RWPE1 (cell line): Measurements from ENCODE around the gene HES2.
"Not testable (repeated sequence)": the region's sequence is repeated elsewhere in the genome, so short reads cannot be mapped to it uniquely, and the experiment has no call there.

Experiments
- CTCF ChIA-PET: fragments of 350-600 bp; sonication (Branson Sonifier 250); formaldehyde crosslinking; extraction: SDS; loops from one replicate; lab custom pipeline; 2021; lab: Yijun Ruan, JAX
- POLR2A ChIA-PET: fragments of 400-600 bp; formaldehyde crosslinking; extraction: SDS; loops from one replicate; lab custom pipeline; 2020; ENCODE audit warnings: antibody characterized with exemption; ENCODE audit not compliant: low non-redundant PET; lab: Yijun Ruan, JAX
- DNase-seq: peaks from one replicate; pipeline ENCODE4 v3.0.0; 2012; ENCODE audit warnings: low spot score
- H3K27ac ChIP-seq: fragments of 450-650 bp; 2 replicates; pipeline ENCODE4 v1.5.1; 2017
- CTCF ChIP-seq: fragments of 450-650 bp; conservative IDR thresholded peaks from 2 replicates; pipeline ENCODE4 v1.5.1; 2017; ENCODE audit warnings: low read depth, mild to moderate bottlenecking

HES2 gene

GRCh38 chr1:6461538-6462411 is 42.1 kb upstream of the HES2 start:
- TF ChIP-seq CTCF: no peak
- CTCF ChIA-PET: interaction anchor here (1.1 to 1.4 kb wide), 2 partner anchors 10 to 13 kb away, joined by 3 to 5 read pairs; no protein-coding TSS in a partner anchor
- DNase-seq: no peak
- POLR2A ChIA-PET: no interaction called here
- H3K27ac ChIP-seq: no peak overlapping the region

DNA sequence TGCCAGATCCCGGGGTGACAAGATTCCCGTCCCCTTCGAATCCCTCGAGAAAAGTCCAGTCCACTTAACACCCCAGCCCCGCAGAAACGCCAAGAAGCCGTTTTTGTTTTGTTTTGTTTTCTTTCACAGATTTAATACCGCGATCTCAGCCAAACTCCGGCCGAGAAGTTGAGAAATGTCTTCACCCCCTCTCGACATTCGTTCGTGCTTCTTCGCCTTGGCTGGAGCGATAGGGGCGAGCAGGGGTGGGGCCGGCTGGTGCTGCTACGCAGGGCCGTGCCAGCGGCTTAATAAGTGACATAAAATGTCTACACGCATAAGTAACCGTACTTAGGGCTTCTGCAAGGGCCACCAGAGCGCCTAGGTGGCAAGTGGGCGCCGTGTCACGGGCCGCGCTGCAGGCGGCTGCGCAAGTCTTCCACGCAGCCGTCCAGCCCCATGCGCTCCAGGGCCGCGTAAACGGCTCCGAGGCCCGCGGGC is 41.4 kb upstream of the HES2 start:
- DNase-seq: no peak
- TF ChIP-seq CTCF: no peak
- no peak overlapping the region for H3K27ac ChIP-seq
- POLR2A ChIA-PET: no interaction called here
- CTCF ChIA-PET: interaction anchor here (0.6 kb wide), 1 partner anchor 37 kb away, joined by 3 read pairs; no protein-coding TSS in a partner anchor

- DNase-seq: no peak
- H3K27ac ChIP-seq: no peak overlapping the region
- no peak for TF ChIP-seq CTCF
- ChIA-PET POLR2A (interaction anchor here (0.6 kb wide), 1 partner anchor 46 kb away, joined by 3 read pairs; no protein-coding TSS in a partner anchor), CTCF (interaction anchor here (0.6 kb wide), 1 partner anchor 37 kb away, joined by 3 read pairs; no protein-coding TSS in a partner anchor)
These were observed 40.8 kb upstream of the HES2 start for GRCh38 chr1:6460301-6461050.

DNA sequence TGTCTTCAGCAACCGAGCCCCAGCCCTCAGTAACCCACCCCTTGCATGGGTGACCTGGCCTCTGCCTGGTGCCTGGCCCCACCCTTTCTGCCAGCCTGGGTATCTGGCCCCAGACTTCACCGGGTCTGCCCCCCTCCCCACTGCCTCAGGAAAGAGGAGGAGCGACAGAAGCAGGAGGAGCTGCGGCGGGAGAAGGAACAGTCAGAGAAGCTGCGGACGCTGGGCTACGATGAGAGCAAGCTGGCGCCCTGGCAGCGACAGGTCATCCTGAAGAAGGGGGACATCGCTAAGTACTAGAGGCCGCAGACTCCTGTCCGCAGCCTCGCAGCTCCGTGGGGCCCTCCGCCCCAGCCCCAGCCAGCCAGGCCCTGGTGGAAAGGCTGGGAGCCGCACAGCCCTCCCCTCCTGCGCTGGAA is 40.1 kb upstream of the HES2 start:
- H3K27ac ChIP-seq: peak overlapping the region; percentile 31; the same call in 1 of the 2 replicates
- DNase-seq: no peak
- ChIA-PET CTCF (interaction anchor here (0.6 kb wide), 1 partner anchor 18 kb away, joined by 8 read pairs; no protein-coding TSS in a partner anchor), POLR2A (interaction anchor here (0.6 kb wide), 1 partner anchor 45 kb away, joined by 3 read pairs; no protein-coding TSS in a partner anchor)
- TF ChIP-seq CTCF: no peak

- ChIA-PET CTCF (interaction anchor here (0.6 kb wide), 2 partner anchors 46 to 206 kb away, joined by 3 read pairs; no protein-coding TSS in a partner anchor), POLR2A (no interaction called here)
- TF ChIP-seq CTCF: no peak
- H3K27ac ChIP-seq: no peak overlapping the region
- DNase-seq: no peak
These were observed 37.2 kb upstream of the HES2 start for GRCh38 chr1:6456800-6457466.

DNA sequence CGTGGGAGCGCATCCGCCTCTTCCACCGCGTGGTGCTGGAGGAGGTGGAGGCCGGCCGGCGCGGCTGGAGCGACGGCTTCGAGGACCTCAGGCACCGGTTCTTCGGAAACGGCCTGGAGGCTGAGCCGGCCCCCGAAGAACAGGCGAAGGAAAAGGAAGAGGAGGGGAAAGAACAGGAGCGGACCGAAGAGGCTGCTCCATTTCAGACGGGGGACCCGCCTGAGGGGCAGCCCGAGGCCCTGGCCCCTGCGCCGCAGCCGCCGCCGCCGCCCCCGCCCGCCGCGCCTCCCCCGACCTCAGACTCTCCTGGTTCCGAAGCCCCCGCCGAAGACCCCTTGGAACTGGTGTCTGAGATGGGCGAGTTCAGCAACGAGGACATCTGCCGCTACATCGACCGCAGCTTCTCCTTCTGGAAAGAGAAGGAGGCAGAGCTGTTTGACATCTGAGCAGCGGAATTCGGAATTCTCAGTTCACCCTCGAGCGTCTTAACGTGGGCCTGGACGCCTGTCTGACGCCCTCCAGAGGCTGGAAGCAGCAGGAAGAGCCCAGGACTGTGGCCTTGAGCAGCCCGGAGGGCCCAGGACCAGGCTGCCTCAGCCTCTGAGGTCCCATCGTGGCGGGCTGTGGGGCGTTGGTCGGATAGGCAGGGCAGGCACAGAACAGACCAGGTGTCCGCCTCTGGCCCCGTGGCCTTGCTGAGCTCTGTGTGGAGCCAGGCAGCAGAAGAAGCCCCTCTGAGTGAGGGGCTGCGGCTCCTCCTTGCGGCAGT is 36.2 kb upstream of the HES2 start:
- H3K27ac ChIP-seq, POLR2A ChIA-PET, DNase-seq: not testable (repeated sequence)
- CTCF ChIA-PET: interaction anchor here (0.6 kb wide), 2 partner anchors 205 to 210 kb away, joined by 3 to 9 read pairs; no protein-coding TSS in a partner anchor
